Fibroblast of skin of abdomen (primary cell): ENCODE measurements around the gene C16orf54. TPM values are rescaled to one million over a fixed set of nuclear protein-coding genes. Genes with fewer than 3 reads are reported as not detected.
"Not testable (repeated sequence)": the region's sequence is repeated elsewhere in the genome, so short reads cannot be mapped to it uniquely, and the experiment has no call there.

ENCODE experiments used
- DNase-seq: peaks from one replicate; pipeline ENCODE4 v3.0.0-alpha.2; 2013
- polyA plus RNA-seq, 2 experiments: library from polyadenylated mRNA; unstranded; fragments of 120-200 nt; gene quantifications; one replicate each; pipeline ENCODE4 v1.2.1, GENCODE V29; 2013; ENCODE audit not compliant: insufficient read length in 2 of 2

The C16orf54 gene
- polyA plus RNA-seq (2013, experiment 1 of 2; ENCODE audit: insufficient read length) = not detected
- polyA plus RNA-seq (2013, experiment 2 of 2; ENCODE audit: insufficient read length) = not detected

- no peak for DNase-seq
Observed at GRCh38 chr16:29745853-29746345, at the start of gene C16orf54. Gene C16orf54 (minus strand): TSS chr16:29745990. CDS start chr16:29744951, 1,039 bp downstream.

GRCh38 chr16:29794231-29794710, 48.5 kb upstream of the C16orf54 start:
- DNase-seq = no peak

GRCh38 chr16:29793153-29793552, 47.4 kb upstream of the C16orf54 start:
- not testable (repeated sequence) for DNase-seq

GRCh38 chr16:29791845-29792807, 46.3 kb upstream of the C16orf54 start:
- no peak for DNase-seq

GRCh38 chr16:29790949-29791844, 45.4 kb upstream of the C16orf54 start:
- no peak for DNase-seq

GRCh38 chr16:29790183-29790948, 44.6 kb upstream of the C16orf54 start, which contains the start of gene KIF22:
Gene KIF22 (plus strand): TSS chr16:29790751. CDS start chr16:29790760, 9 bp downstream.
- peak; percentile 99 for DNase-seq

GRCh38 chr16:29789775-29790182, 44.0 kb upstream of the C16orf54 start:
- no peak for DNase-seq

GRCh38 chr16:29787155-29787554, 41.4 kb upstream of the C16orf54 start:
- DNase-seq = not testable (repeated sequence)

GRCh38 chr16:29784901-29785500, 39.2 kb upstream of the C16orf54 start:
- DNase-seq = peak; percentile 59

- DNase-seq = no peak
Observed at GRCh38 chr16:29784157-29784556, 38.4 kb upstream of the C16orf54 start.

- DNase-seq = not testable (repeated sequence)
Observed at GRCh38 chr16:29783094-29783953, 37.5 kb upstream of the C16orf54 start.

- DNase-seq = peak; percentile 5
Observed at GRCh38 chr16:29779474-29779873, 33.7 kb upstream of the C16orf54 start.

GRCh38 chr16:29777576-29778350, 32.0 kb upstream of the C16orf54 start, which contains the start of gene ZG16:
Gene ZG16 (plus strand): TSS chr16:29778256. CDS start chr16:29779267, 1,011 bp downstream.
- DNase-seq = no peak

GRCh38 chr16:29775742-29776408, 30.1 kb upstream of the C16orf54 start:
- DNase-seq = peak; percentile 41

- DNase-seq = no peak
Observed at GRCh38 chr16:29774730-29775129, 28.9 kb upstream of the C16orf54 start.

GRCh38 chr16:29772330-29772729, 26.5 kb upstream of the C16orf54 start:
- not testable (repeated sequence) for DNase-seq

GRCh38 chr16:29770250-29770929, 24.6 kb upstream of the C16orf54 start:
- no peak for DNase-seq

- no peak for DNase-seq
Observed at GRCh38 chr16:29769507-29769906, 23.7 kb upstream of the C16orf54 start.
